ENCODE data around the gene APOL5. TPM values are rescaled to one million over a fixed set of nuclear protein-coding genes. Genes with fewer than 3 reads are reported as not detected.

The APOL5 gene
- total RNA-seq, 1 donor from 2014 or later, result not detected

DNA sequence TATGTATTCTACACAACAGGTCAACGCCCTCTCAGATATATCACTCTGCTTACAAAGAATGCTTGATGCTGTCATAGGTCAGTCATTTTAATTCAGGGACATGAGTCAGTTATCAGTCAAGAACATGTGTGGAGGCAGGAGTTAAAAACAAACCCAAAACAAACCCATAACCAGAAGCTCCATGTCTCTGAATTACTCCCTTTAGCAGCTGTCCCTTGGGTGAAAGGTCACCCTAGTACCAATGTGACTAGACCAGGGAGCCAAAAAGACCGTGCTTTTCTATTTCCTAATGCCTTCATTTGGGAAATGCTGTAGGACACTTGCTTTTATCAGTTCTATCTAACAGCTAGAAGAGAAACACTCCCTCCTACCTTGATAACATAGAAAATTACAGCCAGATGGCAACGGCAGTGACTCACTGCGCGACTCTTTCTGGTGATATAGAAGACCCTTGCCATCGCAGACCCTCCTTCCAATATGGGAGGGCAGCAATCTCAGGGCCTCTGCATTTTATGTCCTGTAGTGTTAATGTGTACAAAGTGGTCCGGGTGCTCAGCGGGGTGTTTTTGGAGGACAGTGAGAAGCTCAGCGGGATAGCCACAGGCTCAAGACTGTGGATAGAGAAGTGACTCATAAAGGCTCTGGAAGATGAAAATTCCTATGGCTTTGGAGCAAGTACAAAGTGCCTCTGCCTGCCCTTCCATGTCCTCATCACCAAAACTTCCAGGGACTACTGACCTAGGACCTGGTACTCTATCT, 24.8 kb downstream of the APOL5 start:
- DNase-seq (ENCODE audit: low read depth in 2 of 2), result peak; percentile 53 to 95

DNA sequence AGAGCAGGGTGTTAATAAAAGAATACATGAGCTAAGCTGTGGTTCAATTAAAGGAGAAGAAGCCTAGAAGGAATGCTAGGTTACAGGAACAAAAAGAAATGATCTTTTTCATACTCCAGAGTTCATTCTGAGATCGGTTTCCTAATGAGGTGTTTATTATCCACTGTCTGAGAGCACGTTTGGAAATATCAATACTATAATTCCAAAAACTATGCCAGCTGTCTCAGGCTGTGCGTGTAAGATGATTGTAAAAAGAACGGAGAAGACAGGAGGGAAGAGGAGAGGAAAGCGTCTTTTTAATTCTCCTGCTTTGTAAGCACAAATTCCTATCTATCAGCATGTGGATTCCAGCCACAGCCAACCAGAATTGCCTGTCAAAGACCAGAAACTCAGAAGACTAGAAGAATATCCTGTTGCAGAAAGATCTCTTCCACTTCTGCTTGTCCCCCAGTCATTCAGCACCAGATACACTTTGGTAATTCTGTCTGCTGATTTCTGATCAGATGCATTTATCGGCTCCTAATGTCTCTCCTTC, 25.7 kb downstream of the APOL5 start:
- DNase-seq (ENCODE audit: low read depth in 2 of 2), result no peak

DNA sequence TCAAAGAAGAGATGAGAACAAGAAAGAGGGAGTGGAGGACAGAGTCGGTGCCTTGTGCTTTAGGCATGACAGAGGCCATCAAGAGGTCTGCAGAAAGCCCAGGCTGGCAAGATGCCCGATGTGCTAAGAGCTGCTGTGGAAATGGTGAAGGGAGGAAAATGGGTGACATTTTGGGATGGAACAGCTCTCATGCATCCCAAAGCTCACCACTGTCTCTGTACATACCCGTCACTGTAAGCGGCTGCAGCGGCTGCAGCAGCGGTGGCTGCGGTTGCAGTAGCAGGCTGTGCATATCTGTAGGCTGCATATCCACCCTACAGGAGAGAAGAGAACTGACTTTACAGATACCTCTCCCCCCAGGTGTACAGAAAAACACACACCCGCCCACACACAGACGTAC, 28.6 kb downstream of the APOL5 start:
- no peak for DNase-seq (ENCODE audit: low read depth in 2 of 2)

DNA sequence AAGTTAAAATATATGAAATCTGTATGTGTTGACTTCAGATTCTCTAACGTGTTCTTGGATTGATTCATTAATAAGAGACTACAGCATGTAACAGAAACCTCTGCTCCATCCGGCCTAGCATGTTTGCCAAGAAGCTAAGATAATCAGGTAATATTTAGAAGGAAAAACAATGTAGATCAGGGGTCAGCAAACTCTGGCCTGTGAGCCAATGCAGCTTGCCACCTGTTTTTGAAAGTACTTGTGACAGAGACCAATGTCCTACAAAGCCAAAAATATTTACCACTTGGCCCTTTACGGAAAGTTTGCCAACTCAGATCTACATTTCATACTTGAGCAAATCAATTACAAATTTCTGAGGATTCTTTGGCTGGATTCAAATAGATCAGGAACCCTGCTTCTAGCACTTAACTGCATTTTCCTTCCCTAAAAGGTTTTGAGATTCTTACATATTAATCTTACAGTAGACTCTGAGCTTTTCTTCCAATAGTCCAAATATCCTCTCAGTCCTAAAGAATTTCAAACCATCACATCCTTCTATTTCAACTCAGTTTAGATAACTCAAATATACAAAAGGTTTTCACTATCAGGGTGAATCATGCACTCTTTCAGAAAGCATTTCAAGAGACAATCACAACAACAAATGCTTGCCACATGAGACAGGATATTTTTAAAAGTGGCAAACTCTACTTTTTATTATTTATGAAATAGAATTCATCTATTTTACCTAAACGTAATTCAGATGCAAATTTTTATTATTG, 29.5 kb downstream of the APOL5 start:
- peak in 1 of 2 donors; percentile 28 for DNase-seq (ENCODE audit: low read depth in 2 of 2)

DNA sequence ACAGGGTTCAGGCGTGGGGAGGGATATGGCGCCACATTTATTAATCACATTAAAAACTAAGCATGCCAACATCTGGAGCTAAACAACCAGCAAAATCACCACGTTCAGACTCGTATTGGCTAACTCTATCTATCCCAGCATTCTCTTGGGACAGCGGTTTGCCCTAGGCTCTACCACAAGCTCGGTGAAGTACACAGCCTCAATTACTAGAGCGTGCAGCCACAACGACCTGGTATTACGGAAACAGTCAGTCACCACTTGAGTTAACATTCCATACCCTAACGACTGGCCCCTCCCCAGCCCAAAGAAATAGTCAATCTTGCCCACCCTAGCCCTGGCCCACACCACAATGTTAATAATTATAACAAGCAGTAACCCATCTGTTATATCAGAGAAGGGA, 32.1 kb downstream of the APOL5 start:
- no peak for DNase-seq (ENCODE audit: low read depth in 2 of 2)

DNA sequence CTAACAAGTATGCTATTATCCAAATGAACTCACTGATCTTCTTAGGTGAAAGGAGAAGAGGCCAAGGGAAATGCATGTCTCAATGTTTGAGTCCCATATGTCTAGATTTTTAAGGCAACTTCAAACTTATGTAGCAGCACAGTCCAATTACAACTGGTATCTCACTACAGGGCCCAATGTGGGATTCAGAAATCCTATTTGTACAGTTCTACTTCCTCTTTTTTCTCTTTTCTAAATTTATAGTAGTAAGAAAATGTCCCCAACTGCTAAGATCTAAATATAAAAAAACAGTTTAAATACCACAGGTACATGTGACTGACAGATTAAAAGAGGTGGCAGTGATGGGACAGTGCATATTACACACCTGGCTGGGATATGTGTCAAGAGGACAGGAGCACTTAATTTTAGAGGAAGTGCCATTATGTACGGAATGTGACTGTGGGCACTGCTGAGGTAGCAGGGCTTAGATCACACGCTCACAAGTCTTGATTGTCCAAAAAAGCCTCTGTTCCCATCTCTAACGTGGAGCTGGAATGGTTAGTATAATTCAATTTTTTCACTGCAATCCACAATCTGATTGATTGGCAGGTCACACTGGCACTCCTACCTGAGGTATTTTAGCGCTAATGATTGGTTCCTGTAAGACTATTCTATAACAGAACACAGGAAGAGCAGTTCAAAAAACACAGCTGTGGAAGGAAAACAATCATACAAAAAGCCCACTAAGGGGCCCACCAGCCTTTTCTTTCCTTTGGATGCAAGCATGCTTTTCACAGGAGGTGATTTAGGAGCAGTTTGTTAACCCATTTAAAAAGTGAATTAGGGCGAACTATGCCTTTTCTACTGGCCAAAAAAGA, 34.6 kb downstream of the APOL5 start:
- DNase-seq (ENCODE audit: low read depth in 2 of 2), result peak; percentile 25 to 45

DNA sequence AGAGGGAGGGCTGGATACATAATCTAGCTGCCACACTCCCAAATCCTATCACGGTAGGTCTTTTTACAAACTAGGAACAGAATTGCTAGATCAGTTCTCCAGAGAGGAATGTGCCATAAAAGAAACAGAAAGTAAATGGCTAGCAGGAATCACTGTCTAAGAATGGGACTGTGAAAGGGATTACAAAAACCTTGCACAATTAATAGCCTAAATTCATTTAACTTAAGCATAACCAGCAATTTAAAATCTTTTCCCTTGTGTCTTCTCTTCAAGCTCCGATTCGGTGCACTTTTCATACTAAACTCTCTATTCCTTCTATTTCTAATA, 35.2 kb downstream of the APOL5 start:
- peak; percentile 13 to 34 for DNase-seq (ENCODE audit: low read depth in 2 of 2)

DNA sequence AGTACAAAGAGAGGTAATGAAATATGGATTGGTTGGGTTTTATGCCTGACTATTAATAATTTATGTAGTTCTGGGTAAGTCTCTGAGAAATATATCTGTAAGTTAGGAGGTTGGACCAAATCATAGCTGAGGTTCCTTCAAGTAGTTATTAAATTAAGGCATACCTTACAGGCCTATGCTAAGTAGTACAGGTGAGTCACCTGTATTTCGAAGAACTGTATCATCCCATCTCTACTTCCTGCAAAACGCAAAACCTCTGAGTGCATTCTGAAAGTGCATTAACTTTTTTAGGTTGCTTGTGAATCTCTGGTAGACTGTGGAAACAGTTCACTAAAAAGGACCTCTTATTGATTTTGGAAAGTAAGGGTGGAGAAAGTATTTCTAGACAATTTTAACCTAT, 37.1 kb downstream of the APOL5 start:
- DNase-seq (ENCODE audit: low read depth in 2 of 2), result no peak

DNA sequence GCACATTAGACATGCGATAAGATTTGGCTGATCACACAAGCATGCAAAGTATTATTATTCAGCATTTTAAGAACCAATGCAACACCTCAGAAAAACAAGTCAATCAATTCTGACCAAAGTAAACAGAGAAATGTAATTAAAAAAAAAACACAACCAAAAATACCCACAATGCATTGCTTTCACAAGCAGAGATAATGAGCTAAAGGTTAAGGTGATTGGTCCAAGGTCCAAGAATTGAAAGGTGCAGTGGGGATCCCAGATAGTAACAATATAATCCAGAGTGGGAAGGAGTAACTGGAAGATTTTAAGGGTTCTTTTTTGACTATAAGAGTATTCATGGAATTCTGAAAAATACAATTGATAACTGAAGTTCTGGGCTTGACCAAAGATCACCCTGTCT, 39.0 kb downstream of the APOL5 start:
- no peak for DNase-seq (ENCODE audit: low read depth in 2 of 2)

DNA sequence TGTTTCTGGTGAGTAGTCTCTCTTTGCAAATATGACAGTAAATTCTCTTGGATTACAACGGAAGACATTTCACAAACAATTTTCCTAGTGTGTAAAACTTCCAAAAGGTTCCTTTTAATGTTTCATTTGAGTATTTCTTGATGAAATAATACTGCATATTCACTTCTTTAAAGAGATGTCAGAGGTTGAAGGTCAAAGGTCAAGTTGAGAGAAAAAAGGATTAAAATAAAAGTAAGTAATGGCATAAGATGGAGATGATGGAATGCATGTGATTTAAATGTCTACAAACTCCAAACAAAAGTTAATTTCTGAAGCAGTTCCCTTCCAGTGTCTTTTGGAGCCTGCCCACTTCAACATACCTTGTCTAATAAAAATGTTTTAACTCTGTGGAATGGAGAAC, 40.7 kb downstream of the APOL5 start:
- DNase-seq (ENCODE audit: low read depth in 2 of 2), result no peak

DNA sequence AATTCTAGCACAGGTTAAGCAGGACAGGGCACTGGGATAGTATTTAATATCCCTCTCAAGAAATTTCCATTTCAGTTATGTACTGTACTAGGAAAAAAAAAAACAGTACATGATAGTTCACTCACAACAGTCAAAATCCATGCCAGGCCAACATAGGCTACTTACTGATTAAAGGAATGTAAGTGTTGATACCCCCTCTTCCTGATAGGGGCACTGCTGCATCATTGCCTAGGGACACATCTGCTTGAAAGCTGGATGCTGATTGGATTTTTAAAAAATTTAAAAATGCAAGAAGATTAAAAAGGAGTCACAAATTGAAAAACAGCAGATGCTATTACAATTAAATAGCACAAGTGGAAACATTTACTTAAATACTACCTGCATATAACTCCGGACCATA, 43.4 kb downstream of the APOL5 start:
- peak; percentile 30 to 53 for DNase-seq (ENCODE audit: low read depth in 2 of 2)

DNA sequence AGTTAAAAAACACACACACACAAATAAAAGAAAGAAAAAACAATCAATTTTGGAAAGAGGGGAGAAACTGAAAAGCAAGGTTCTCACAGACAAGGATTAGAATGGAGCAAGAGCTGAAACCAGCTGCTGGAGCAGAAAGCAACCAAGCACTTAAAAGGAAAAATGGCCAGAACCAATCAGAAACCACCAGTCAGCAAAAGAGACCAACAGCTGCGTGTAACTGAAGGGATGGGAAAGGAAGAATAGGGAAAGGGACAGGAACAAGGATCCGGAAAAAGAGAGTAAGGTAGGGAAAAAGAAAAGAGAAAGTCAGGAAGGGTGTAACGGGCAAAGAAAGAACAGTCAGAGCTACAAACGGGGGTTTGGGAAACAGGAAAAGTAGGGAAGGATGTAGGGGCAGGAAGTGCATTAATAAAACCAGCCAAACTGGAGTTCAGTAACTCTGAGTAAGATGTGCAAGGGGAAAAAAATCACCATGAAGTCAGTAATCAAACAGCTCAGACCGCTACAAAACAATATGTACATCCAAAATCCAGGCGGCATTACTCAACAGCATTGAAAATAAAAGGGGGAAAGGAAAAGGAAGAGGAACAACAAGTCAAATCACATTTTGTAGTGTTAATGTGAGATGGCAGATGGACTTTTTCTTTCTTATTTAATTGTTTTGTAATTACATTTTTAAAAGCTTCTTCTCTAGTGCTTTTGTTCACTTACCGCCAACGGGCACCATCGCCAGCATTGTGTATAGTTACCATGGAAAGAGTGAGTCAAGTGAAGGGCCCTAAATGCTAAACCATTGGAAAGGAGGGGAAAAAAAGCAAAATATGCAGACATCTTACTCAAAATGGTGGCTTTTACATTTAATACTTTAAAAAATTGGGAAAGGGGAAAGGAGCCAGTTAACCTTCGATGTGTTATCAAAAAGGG, 49.2 kb downstream of the APOL5 start:
- DNase-seq (ENCODE audit: low read depth in 2 of 2), result peak; percentile 67 to 72

DNA sequence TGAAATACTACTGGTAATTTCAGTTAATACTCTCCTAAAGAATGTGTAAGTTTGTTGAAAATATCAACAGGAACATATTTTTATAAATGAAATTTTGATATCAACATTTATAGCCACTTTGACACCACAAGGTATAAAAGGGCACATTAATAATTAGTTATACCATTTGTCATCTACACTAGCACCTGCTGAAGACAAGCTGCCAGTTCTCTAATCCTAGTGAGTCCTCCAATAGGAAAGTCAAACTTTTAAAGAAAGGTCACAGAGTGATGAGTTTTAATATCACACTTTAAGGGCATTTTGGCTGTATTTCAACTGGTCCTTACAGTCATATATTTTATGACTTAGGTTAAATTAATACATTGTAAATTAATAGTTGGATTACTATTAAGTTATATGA, 52.3 kb downstream of the APOL5 start:
- no peak for DNase-seq (ENCODE audit: low read depth in 2 of 2)

DNA sequence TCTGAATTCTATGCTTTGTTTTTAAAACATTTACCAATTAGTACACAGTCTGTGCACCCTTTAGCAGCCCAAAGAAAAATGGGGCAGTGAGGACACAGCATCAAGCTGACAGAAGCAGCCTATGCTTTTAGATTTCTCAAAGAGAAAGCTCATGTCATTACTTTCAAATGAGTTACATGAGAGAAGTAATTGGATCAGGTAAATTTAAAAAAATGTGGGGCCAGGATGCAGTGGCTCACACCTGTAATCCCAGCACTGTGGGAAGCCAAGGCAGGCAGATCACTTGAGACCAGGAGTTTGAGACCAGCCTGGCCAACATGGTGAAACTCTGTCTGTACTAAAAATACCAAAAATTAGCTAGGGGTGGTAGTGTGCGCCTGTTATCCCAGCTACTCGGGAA, 57.7 kb downstream of the APOL5 start:
- no peak for DNase-seq (ENCODE audit: low read depth in 2 of 2)

DNA sequence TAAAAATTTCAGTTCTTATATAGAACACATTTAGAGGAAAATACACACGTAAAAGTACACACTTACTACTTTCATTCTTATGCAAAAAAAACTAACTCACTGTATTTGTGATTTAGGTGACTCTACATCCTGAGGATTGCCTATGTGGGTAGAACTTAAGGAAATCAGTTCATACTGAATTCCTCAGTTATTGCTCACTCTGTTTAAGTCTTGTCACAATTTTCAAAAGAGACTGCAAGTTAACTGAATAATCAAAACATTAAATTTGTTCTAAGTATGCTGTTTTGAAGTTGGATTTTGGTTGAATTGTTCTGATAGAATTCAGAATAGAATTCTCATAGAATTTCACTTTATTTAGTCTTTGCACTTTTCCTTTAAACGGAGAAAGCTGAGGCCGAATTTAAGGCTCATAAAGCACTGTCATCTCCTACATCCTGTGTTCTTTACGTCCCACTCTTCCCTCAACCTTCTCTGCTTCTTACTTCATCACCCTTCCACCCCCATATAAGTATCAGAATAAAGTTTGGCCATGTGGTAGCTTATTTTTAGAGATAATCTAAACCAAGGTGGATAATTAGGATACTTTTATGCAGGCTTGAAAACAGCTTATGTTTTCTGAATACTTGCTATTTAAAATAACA, 59.8 kb downstream of the APOL5 start:
- DNase-seq (ENCODE audit: low read depth in 2 of 2), result peak in 1 of 2 donors; percentile 84

Other genes with a start within 250 kb of the APOL5 start
- not detected in 2 replicates for gene RASD2, start 177.0 kb upstream of the APOL5 start, total RNA-seq
- gene MB, start 100.5 kb upstream of the APOL5 start, total RNA-seq, result not detected in 2 replicates
- gene APOL6, start 69.4 kb upstream of the APOL5 start, total RNA-seq, result 7.2 and 13.3 TPM in 2 replicates

All from lung microvascular endothelial cell (primary cell).